LNCAP (cell line): ENCODE measurements around the gene DBN1.

Source experiments
- TF ChIP-seq, protein P1 (sequence below): fragments of 450-650 bp; IDR thresholded peaks from 2 replicates; pipeline ENCODE4 v1.5.1; 2017; ENCODE audit warnings: mild to moderate bottlenecking

Gene DBN1

DNA sequence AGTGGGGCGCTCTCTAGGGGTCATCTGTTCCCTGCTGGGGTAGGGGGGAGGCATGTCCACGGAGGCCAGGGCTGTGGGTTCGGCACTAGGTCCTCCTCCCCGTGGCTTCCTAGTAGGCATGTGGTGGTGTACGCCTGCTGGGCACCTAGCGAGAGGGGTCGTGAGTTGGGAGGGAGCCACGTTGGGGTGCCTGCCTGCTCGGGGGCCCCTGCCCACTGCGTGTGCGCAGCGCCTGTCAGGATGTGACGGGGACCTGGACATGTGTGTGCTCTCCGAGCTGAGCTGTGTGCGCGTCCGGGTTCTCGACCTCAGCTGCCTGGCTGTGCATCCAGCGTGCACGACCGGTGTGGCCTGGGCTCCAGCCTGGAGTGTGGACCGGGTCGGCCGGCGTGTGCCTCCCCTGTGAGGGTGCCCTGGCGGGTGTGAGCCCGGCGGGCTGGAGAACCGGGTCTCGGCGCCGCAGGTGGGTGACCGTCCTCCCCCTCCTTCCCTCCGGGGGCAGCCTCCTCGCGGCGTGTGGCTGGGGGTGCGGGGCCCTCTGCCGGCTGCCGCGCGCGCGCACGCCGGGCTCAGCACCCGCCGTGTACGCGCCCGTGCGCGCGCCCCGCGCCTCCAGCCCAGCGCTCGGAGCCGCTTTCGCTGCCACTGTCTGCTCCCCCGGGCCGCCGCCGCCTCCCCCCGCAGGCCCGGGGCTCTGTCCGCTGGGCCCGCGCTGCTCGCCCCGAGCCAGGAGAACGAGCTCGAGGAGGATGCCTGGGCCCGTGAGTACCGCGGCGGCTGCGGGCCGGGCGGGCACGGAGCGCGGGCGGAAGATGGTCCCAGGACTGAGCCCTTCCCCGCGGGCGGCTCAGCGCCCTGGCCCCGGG lies 27.0 kb downstream of the DBN1 start, which contains the start of gene PRR7:
Gene PRR7 (plus strand): TSS at position 615 of the 866 bp plus-strand sequence. CDS start 8,254 bp downstream, outside the sequence.
- TF ChIP-seq, protein P1, sequence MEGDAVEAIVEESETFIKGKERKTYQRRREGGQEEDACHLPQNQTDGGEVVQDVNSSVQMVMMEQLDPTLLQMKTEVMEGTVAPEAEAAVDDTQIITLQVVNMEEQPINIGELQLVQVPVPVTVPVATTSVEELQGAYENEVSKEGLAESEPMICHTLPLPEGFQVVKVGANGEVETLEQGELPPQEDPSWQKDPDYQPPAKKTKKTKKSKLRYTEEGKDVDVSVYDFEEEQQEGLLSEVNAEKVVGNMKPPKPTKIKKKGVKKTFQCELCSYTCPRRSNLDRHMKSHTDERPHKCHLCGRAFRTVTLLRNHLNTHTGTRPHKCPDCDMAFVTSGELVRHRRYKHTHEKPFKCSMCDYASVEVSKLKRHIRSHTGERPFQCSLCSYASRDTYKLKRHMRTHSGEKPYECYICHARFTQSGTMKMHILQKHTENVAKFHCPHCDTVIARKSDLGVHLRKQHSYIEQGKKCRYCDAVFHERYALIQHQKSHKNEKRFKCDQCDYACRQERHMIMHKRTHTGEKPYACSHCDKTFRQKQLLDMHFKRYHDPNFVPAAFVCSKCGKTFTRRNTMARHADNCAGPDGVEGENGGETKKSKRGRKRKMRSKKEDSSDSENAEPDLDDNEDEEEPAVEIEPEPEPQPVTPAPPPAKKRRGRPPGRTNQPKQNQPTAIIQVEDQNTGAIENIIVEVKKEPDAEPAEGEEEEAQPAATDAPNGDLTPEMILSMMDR = no peak

DNA sequence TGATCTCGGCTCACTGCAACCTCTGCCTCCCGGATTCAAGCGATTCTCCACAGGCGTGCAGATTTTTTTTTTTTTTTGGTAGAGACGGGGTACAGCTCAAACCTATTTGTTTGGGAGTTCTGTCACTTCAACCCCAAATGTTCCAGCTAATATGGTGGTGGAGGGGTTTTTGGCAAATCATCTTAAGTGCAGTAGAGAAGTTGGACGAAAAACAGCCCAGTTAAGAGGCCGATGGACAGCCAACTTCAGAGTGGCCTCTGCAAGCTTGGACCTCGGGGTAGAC lies 27.6 kb downstream of the DBN1 start:
- TF ChIP-seq, protein P1 = no peak

GRCh38 chr5:177445052-177445916 lies 28.1 kb downstream of the DBN1 start:
- TF ChIP-seq, protein P1 = no peak

DNA sequence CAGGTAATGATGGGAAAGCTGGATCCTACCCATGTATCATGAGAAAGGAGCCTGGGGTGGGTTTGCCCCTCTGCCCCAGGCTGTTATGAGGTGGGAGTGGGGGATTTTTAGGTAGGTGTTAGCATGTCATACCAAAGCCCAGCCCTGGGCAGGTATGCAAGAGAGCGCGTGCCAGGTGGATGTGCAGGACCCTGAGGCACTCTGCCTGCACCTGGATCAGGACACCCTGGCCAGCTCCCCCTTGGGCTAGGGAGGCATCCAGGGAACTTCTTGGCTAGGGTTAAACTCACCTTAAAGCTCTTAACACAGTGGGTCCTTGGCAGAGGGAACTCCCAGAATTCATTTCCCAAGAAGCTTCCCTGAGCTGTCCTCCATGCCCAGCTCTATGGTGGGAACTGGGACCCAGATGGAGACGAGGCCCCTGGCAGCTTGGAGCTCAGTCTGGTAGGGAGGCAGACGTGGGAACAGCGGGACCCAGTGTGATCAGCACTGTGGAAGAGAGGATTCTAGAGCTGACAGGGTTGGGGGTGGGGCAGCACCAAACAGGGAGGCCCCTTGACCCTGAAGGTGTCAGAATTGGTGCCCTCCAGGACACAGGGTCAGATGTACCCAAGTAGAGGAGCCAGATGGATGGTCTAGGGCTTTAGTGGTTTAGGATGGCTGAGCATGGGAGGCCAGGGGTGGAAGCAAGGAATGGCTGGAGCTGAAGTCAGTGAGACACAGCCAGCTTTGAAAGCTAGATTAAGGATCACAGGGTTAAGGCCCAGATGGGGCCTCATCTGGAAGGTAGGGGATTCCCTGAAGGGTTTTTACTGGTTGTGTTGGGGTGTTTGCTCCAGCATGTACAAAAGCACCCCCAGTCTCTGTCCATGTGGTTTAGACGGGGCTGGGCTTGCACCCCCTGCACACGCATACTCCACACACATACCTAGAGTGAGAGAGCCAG lies 29.1 kb downstream of the DBN1 start:
- TF ChIP-seq, protein P1 = no peak

GRCh38 chr5:177443144-177443983 lies 30.1 kb downstream of the DBN1 start:
- TF ChIP-seq, protein P1 = no peak

- TF ChIP-seq, protein P1 = no peak
Observed at GRCh38 chr5:177442066-177442826, 31.2 kb downstream of the DBN1 start.
